ENCODE measurements around the gene LCN10.

DNA sequence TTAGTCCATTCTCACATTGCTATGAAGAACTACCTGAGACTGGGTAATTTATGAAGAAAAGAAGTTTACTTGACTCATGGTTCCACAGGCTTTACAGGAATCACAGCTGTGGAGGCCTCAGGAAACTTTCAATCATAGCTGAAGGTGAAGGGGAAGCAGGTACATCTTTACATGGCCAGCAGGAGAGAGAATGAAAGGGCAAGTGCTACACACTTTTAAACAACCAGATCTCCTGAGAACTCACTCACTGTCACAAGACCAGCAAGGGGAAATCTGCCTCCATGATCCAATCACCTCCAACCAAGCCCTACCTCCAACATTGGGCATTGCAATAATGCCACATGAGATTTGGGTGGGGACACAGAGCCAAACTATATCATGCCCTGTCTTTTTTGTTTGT is 9.1 kb upstream of the LCN10 start:
- TF ChIP-seq POLR2A (IDR thresholded peaks at IDR 0.05) = no peak
- TF ChIP-seq EP300 (IDR thresholded peaks at IDR 0.05) = no peak
- TF ChIP-seq, protein P1, sequence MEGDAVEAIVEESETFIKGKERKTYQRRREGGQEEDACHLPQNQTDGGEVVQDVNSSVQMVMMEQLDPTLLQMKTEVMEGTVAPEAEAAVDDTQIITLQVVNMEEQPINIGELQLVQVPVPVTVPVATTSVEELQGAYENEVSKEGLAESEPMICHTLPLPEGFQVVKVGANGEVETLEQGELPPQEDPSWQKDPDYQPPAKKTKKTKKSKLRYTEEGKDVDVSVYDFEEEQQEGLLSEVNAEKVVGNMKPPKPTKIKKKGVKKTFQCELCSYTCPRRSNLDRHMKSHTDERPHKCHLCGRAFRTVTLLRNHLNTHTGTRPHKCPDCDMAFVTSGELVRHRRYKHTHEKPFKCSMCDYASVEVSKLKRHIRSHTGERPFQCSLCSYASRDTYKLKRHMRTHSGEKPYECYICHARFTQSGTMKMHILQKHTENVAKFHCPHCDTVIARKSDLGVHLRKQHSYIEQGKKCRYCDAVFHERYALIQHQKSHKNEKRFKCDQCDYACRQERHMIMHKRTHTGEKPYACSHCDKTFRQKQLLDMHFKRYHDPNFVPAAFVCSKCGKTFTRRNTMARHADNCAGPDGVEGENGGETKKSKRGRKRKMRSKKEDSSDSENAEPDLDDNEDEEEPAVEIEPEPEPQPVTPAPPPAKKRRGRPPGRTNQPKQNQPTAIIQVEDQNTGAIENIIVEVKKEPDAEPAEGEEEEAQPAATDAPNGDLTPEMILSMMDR (IDR thresholded peaks at IDR 0.05) = no peak
